Loucy (cell line): ENCODE measurements around the gene SCN9A.

Source experiments
- H2AFZ ChIP-seq: fragments of 200-600 bp; sonication (generic); 2 replicates; pipeline ENCODE4 v1.6.0; 2016; ENCODE audit warnings: antibody characterized with exemption, mild to moderate bottlenecking, low read length, moderate library complexity
- H3F3A ChIP-seq: fragments of 200-600 bp; 2 replicates; pipeline ENCODE4 v1.6.0; 2016; ENCODE audit warnings: antibody characterized with exemption, low read depth, mild to moderate bottlenecking
- H3K27me3 ChIP-seq: fragments of 200-600 bp; sonication (generic); 2 replicates; pipeline ENCODE4 v1.6.1; 2014; ENCODE audit warnings: low read length, mild to moderate bottlenecking; ENCODE audit not compliant: insufficient read depth, poor library complexity, severe bottlenecking
- H3K36me3 ChIP-seq: fragments of 200-600 bp; sonication (generic); 2 replicates; pipeline ENCODE4 v1.6.1; 2016; ENCODE audit warnings: low read length; ENCODE audit not compliant: insufficient read depth
- H3K4me1 ChIP-seq: fragments of 200-600 bp; sonication (generic); 2 replicates; pipeline ENCODE4 v1.5.1; 2014; ENCODE audit warnings: low read length, mild to moderate bottlenecking; ENCODE audit not compliant: insufficient read depth, poor library complexity, severe bottlenecking
- H3K4me2 ChIP-seq: fragments of 200-600 bp; sonication (generic); 2 replicates; pipeline ENCODE4 v1.6.0; 2014; ENCODE audit warnings: antibody characterized with exemption, low read length, low read depth, mild to moderate bottlenecking; ENCODE audit not compliant: poor library complexity, severe bottlenecking
- H3K4me3 ChIP-seq: fragments of 200-600 bp; sonication (generic); 2 replicates; pipeline ENCODE4 v1.5.1; 2014; ENCODE audit warnings: low read length, mild to moderate bottlenecking, mixed read lengths; ENCODE audit not compliant: poor library complexity, severe bottlenecking
- H3K79me2 ChIP-seq: fragments of 200-600 bp; sonication (generic); 2 replicates; pipeline ENCODE4 v1.6.1; 2014; ENCODE audit warnings: low read length; ENCODE audit not compliant: insufficient read depth
- H3K9ac ChIP-seq: fragments of 200-600 bp; sonication (generic); 2 replicates; pipeline ENCODE4 v1.6.0; 2014; ENCODE audit warnings: mild to moderate bottlenecking, low read depth, low read length, moderate library complexity; ENCODE audit not compliant: poor library complexity, severe bottlenecking
- H3K9me2 ChIP-seq: fragments of 200-600 bp; sonication (generic); replicated peaks from 2 replicates; pipeline ENCODE4 v1.6.1; 2016; ENCODE audit warnings: low read depth, low read length, mixed read lengths
- H3K9me3 ChIP-seq: fragments of 200-600 bp; sonication (generic); 2 replicates; pipeline ENCODE4 v1.6.1; 2014; ENCODE audit warnings: mild to moderate bottlenecking, antibody characterized with exemption, low read length, low read depth; ENCODE audit not compliant: insufficient read depth
- H4K20me1 ChIP-seq: fragments of 200-600 bp; sonication (generic); 2 replicates; pipeline ENCODE4 v1.6.0; 2014; ENCODE audit warnings: antibody characterized with exemption, low read length, mild to moderate bottlenecking; ENCODE audit not compliant: insufficient read depth, poor library complexity, severe bottlenecking
- CTCF ChIP-seq: fragments of 200-600 bp; sonication (generic); conservative IDR thresholded peaks from 2 replicates; pipeline ENCODE4 v1.5.1; 2014; ENCODE audit warnings: mild to moderate bottlenecking, antibody characterized with exemption, low read length
- EZH2phosphoT487 ChIP-seq: fragments of 200-600 bp; IDR thresholded peaks from 2 replicates; pipeline ENCODE4 v1.6.1; 2018; ENCODE audit warnings: antibody characterized with exemption, mild to moderate bottlenecking, moderate library complexity, borderline replicate concordance

SCN9A gene

GRCh38 chr2:166170356-166170755, 205.4 kb downstream of the SCN9A start:
- Histone ChIP-seq H3K36me3 (no peaks in the 10 kb centered on the region), H4K20me1 (no peaks in the 10 kb centered on the region), H3K27me3 (no peaks in the 10 kb centered on the region), H3K9me3 (no peaks in the 10 kb centered on the region), H3F3A (no peaks in the 10 kb centered on the region), H3K4me2 (no peak overlapping the region), H3K79me2 (no peaks in the 10 kb centered on the region), H3K4me3 (no peak overlapping the region), H3K9me2 (no peaks in the 10 kb centered on the region), H3K9ac (no peak overlapping the region), H2AFZ (no peak overlapping the region), H3K4me1 (no peaks in the 10 kb centered on the region)
- TF ChIP-seq CTCF (no peak), EZH2phosphoT487 (no peak)

GRCh38 chr2:166167449-166167848, 208.3 kb downstream of the SCN9A start:
- TF ChIP-seq EZH2phosphoT487: no peak
- no peak for TF ChIP-seq CTCF
- no peaks in the 10 kb centered on the region for H3K27me3 ChIP-seq
- H3K4me3 ChIP-seq: no peak overlapping the region
- H3K36me3 ChIP-seq: no peaks in the 10 kb centered on the region
- H3K9me2 ChIP-seq: no peaks in the 10 kb centered on the region
- H3K79me2 ChIP-seq: no peaks in the 10 kb centered on the region
- H3K4me2 ChIP-seq: no peak overlapping the region
- no peak overlapping the region for H3K9ac ChIP-seq
- H4K20me1 ChIP-seq: no peaks in the 10 kb centered on the region
- H3K9me3 ChIP-seq: no peaks in the 10 kb centered on the region
- H2AFZ ChIP-seq: no peak overlapping the region
- no peaks in the 10 kb centered on the region for H3K4me1 ChIP-seq
- no peaks in the 10 kb centered on the region for H3F3A ChIP-seq

- H3K79me2 ChIP-seq: no peaks in the 10 kb centered on the region
- H3K4me2 ChIP-seq: no peak overlapping the region
- no peaks in the 10 kb centered on the region for H3K27me3 ChIP-seq
- no peaks in the 10 kb centered on the region for H3K9me2 ChIP-seq
- H4K20me1 ChIP-seq: no peaks in the 10 kb centered on the region
- TF ChIP-seq CTCF: no peak
- TF ChIP-seq EZH2phosphoT487: no peak
- H3K4me3 ChIP-seq: no peak overlapping the region
- H3F3A ChIP-seq: no peaks in the 10 kb centered on the region
- no peak overlapping the region for H2AFZ ChIP-seq
- H3K9ac ChIP-seq: no peak overlapping the region
- no peaks in the 10 kb centered on the region for H3K36me3 ChIP-seq
- no peaks in the 10 kb centered on the region for H3K9me3 ChIP-seq
- no peaks in the 10 kb centered on the region for H3K4me1 ChIP-seq
Measured at GRCh38 chr2:166163775-166164174, 212.0 kb downstream of the SCN9A start.
